Measurements from ENCODE around the gene CTSW.
A peak's percentile ranks its signal among the peaks of the same experiment; 100 is the strongest.

Gene CTSW

GRCh38 chr11:65872586-65873317 lies 6.9 kb upstream of the CTSW start, which contains the start of gene EFEMP2:
TSS of gene EFEMP2 (minus strand) at chr11:65872800. CDS start at chr11:65872354, 446 bp downstream.
- H3K9ac ChIP-seq (ENCODE audit: low read length) = peak within 1 kb of the TSS; percentile 51
- H3K36me3 ChIP-seq (ENCODE audit: low read length) = no peaks in the 10 kb centered on the region
- no peaks in the 10 kb centered on the region for H3F3A ChIP-seq (ENCODE audit: insufficient read depth)
- no peaks in the 10 kb centered on the region for H3K79me2 ChIP-seq (ENCODE audit: insufficient read depth, low read length)
- no peaks in the 10 kb centered on the region for H4K20me1 ChIP-seq (ENCODE audit: low read depth, low read length)
- H3K9me3 ChIP-seq (ENCODE audit: insufficient read depth, low read length) = no peaks in the 10 kb centered on the region
- H3K27ac ChIP-seq (ENCODE audit: low read depth, low read length) = no peak within 1 kb of the TSS
- peak within 1 kb of the TSS; percentile 59 for H3K4me2 ChIP-seq (ENCODE audit: low read depth, low read length, poor library complexity, severe bottlenecking)
- no peak for TF ChIP-seq EZH2phosphoT487 (conservative IDR thresholded peaks at IDR 0.05; ENCODE audit: low read length)
- TF ChIP-seq CTCF (IDR thresholded peaks at IDR 0.05; ENCODE audit: insufficient read depth, low read length, poor library complexity, severe bottlenecking) = no peak
- peak within 1 kb of the TSS; percentile 78 for H2AFZ ChIP-seq (ENCODE audit: low read depth, low read length, severe bottlenecking)
- no peaks in the 10 kb centered on the region for H3K9me2 ChIP-seq (replicated peaks; ENCODE audit: insufficient read depth, low read length)
- no peaks in the 10 kb centered on the region for H3K27me3 ChIP-seq (ENCODE audit: low read length)
- peak within 1 kb of the TSS; percentile 46 for H3K4me3 ChIP-seq (ENCODE audit: insufficient read depth, low read length, poor library complexity, severe bottlenecking)

- Histone ChIP-seq H3K27ac (ENCODE audit: low read depth, low read length) (no peak overlapping the region), H3K4me3 (ENCODE audit: insufficient read depth, low read length, poor library complexity, severe bottlenecking) (peak overlapping the region; percentile 46), H3K4me2 (ENCODE audit: low read depth, low read length, poor library complexity, severe bottlenecking) (peak overlapping the region; percentile 59), H3F3A (ENCODE audit: insufficient read depth) (no peaks in the 10 kb centered on the region), H3K27me3 (ENCODE audit: low read length) (no peaks in the 10 kb centered on the region), H3K36me3 (ENCODE audit: low read length) (no peaks in the 10 kb centered on the region), H4K20me1 (ENCODE audit: low read depth, low read length) (no peaks in the 10 kb centered on the region), H2AFZ (ENCODE audit: low read depth, low read length, severe bottlenecking) (peak overlapping the region; percentile 78), H3K9me3 (ENCODE audit: insufficient read depth, low read length) (no peaks in the 10 kb centered on the region), H3K9ac (ENCODE audit: low read length) (peak overlapping the region; percentile 51), H3K9me2 (replicated peaks; ENCODE audit: insufficient read depth, low read length) (no peaks in the 10 kb centered on the region), H3K79me2 (ENCODE audit: insufficient read depth, low read length) (no peaks in the 10 kb centered on the region)
- no peak for TF ChIP-seq CTCF (IDR thresholded peaks at IDR 0.05; ENCODE audit: insufficient read depth, low read length, poor library complexity, severe bottlenecking)
- TF ChIP-seq EZH2phosphoT487 (conservative IDR thresholded peaks at IDR 0.05; ENCODE audit: low read length) = no peak
Observed at GRCh38 chr11:65873318-65874156, 6.1 kb upstream of the CTSW start.

GRCh38 chr11:65880027-65880426 lies 390 bp downstream of the CTSW start:
- Histone ChIP-seq H3K9me2 (replicated peaks; ENCODE audit: insufficient read depth, low read length) (no peaks in the 10 kb centered on the region), H3K9ac (ENCODE audit: low read length) (no peak overlapping the region)
- TF ChIP-seq CTCF (IDR thresholded peaks at IDR 0.05; ENCODE audit: insufficient read depth, low read length, poor library complexity, severe bottlenecking) (no peak), EZH2phosphoT487 (conservative IDR thresholded peaks at IDR 0.05; ENCODE audit: low read length) (no peak)

More at GRCh38 chr11:65880027-65880426, 390 bp downstream of the CTSW start:
- no peak overlapping the region for H2AFZ ChIP-seq (ENCODE audit: low read depth, low read length, severe bottlenecking)
- H3F3A ChIP-seq (ENCODE audit: insufficient read depth) = no peaks in the 10 kb centered on the region
- H3K4me2 ChIP-seq (ENCODE audit: low read depth, low read length, poor library complexity, severe bottlenecking) = no peak overlapping the region
- no peaks in the 10 kb centered on the region for H3K36me3 ChIP-seq (ENCODE audit: low read length)
- H3K27ac ChIP-seq (ENCODE audit: low read depth, low read length) = no peak overlapping the region
- no peaks in the 10 kb centered on the region for H4K20me1 ChIP-seq (ENCODE audit: low read depth, low read length)
- H3K4me3 ChIP-seq (ENCODE audit: insufficient read depth, low read length, poor library complexity, severe bottlenecking) = no peak overlapping the region
- H3K79me2 ChIP-seq (ENCODE audit: insufficient read depth, low read length) = no peaks in the 10 kb centered on the region
- H3K27me3 ChIP-seq (ENCODE audit: low read length) = no peaks in the 10 kb centered on the region
- no peaks in the 10 kb centered on the region for H3K9me3 ChIP-seq (ENCODE audit: insufficient read depth, low read length)

Measured in SU-DHL-6 (cell line).